ENCODE results near the gene CELF5. TPM values are rescaled to one million over a fixed set of nuclear protein-coding genes. Genes with fewer than 3 reads are reported as not detected.
"Not testable (repeated sequence)": the region's sequence is repeated elsewhere in the genome, so short reads cannot be mapped to it uniquely, and the experiment has no call there.

Gene CELF5
- total and polyA plus RNA-seq, 9 donors: 1.3 to 6.4 (median 2.8) TPM

GRCh38 chr19:3233116-3233515, 8.7 kb downstream of the CELF5 start:
- 64 to 79% (median 71%) methylated on average over 4 of the region's 4 CpGs for WGBS, 3 donors
- intact Hi-C loops (cut with DNase I): no loop called here
- Histone ChIP-seq H3K27ac (no peak overlapping the region), H3K27me3 (no peaks in the 10 kb centered on the region), H3K4me1 (ENCODE audit: insufficient read depth) (no peaks in the 10 kb centered on the region), H3K36me3 (no peaks in the 10 kb centered on the region), H3K4me3 (no peak overlapping the region), H3K9me3 (no peaks in the 10 kb centered on the region)
- DNase-seq: no peak
- TF ChIP-seq POLR2A (IDR thresholded peaks at IDR 0.05) (no peak), EP300 (IDR thresholded peaks at IDR 0.05) (no peak), CTCF (IDR thresholded peaks at IDR 0.05) (no peak)

- no peaks in the 10 kb centered on the region for H3K36me3 ChIP-seq
- no peaks in the 10 kb centered on the region for H3K27me3 ChIP-seq
- no peak overlapping the region for H3K4me3 ChIP-seq
- H3K4me1 ChIP-seq (ENCODE audit: insufficient read depth): no peaks in the 10 kb centered on the region
- no peak for DNase-seq
- WGBS, 3 donors: 62 to 73% (median 72%) methylated on average over 4 of the region's 4 CpGs
- intact Hi-C loops (cut with DNase I): no loop called here
- TF ChIP-seq POLR2A (IDR thresholded peaks at IDR 0.05): no peak
- no peak for TF ChIP-seq CTCF (IDR thresholded peaks at IDR 0.05)
- TF ChIP-seq EP300 (IDR thresholded peaks at IDR 0.05): no peak
- no peak overlapping the region for H3K27ac ChIP-seq
- no peaks in the 10 kb centered on the region for H3K9me3 ChIP-seq
These were observed 9.4 kb downstream of the CELF5 start for GRCh38 chr19:3233831-3234230.

- no peak for TF ChIP-seq POLR2A (IDR thresholded peaks at IDR 0.05)
- no peak for TF ChIP-seq EP300 (IDR thresholded peaks at IDR 0.05)
- no peak for TF ChIP-seq CTCF (IDR thresholded peaks at IDR 0.05)
- intact Hi-C loops (cut with DNase I): no loop called here
- Histone ChIP-seq H3K4me3 (no peak overlapping the region), H3K4me1 (ENCODE audit: insufficient read depth) (no peaks in the 10 kb centered on the region), H3K27ac (no peak overlapping the region), H3K9me3 (no peaks in the 10 kb centered on the region), H3K36me3 (no peaks in the 10 kb centered on the region), H3K27me3 (no peaks in the 10 kb centered on the region)
- WGBS, 3 donors: 55 to 71% (median 58%) methylated on average over 9 of the region's 9 CpGs
- no peak for DNase-seq
These were observed 10.3 kb downstream of the CELF5 start for GRCh38 chr19:3234800-3235199.

GRCh38 chr19:3235604-3236003, 11.1 kb downstream of the CELF5 start:
- 71 to 79% (median 72%) methylated on average over 2 of the region's 2 CpGs for WGBS, 3 donors
- H3K9me3 ChIP-seq; H3K4me3 ChIP-seq; DNase-seq; H3K27me3 ChIP-seq; H3K27ac ChIP-seq; H3K36me3 ChIP-seq; H3K4me1 ChIP-seq (ENCODE audit: insufficient read depth); intact Hi-C loops (cut with DNase I): not testable (repeated sequence)

- no peaks in the 10 kb centered on the region for H3K36me3 ChIP-seq
- H3K4me1 ChIP-seq (ENCODE audit: insufficient read depth): no peaks in the 10 kb centered on the region
- DNase-seq: no peak
- H3K4me3 ChIP-seq: no peak overlapping the region
- H3K27me3 ChIP-seq: no peaks in the 10 kb centered on the region
- TF ChIP-seq POLR2A (IDR thresholded peaks at IDR 0.05) (no peak), CTCF (IDR thresholded peaks at IDR 0.05) (no peak), EP300 (IDR thresholded peaks at IDR 0.05) (no peak)
- 61 to 73% (median 64%) methylated on average over 4 of the region's 4 CpGs for WGBS, 3 donors
- intact Hi-C loops (cut with DNase I): no loop called here
- H3K9me3 ChIP-seq: no peaks in the 10 kb centered on the region
- no peak overlapping the region for H3K27ac ChIP-seq
These were observed 11.8 kb downstream of the CELF5 start for GRCh38 chr19:3236272-3236671.

Data from ovary (tissue), 9 donors.